ENCODE results near the gene DNAJC7. TPM values are rescaled to one million over a fixed set of nuclear protein-coding genes. Genes with fewer than 3 reads are reported as not detected.

Gene DNAJC7
- total RNA-seq, 6 experiments from 2014 or later, result 32.7 to 40.3 (median 35.2) TPM

GRCh38 chr17:42019509-42020404 lies 2.5 kb upstream of the DNAJC7 start, which contains the start of gene NKIRAS2:
Gene NKIRAS2 (plus strand): TSS chr17:42020090. CDS start chr17:42021578, 1,488 bp downstream.
- Histone ChIP-seq H3K4me3 (peak within 1 kb of the TSS; percentile 78 to 98 (median 97)), H3K27ac (peak within 1 kb of the TSS; percentile 68 to 86 (median 78)), H3K9me3 (no peaks in the 10 kb centered on the region), H3K4me1 (peaks cover under 1 to 60% (median 18%) of the 10 kb centered on the region in 4 donors), H3K36me3 (peaks cover 0 to 8% (median 4%) of the 10 kb centered on the region in 4 donors), H3K27me3 (no peaks in the 10 kb centered on the region)
- WGBS (ENCODE audit: insufficient coverage, low coverage, low lambda C conversion rate, missing lambda C conversion rate), result 9% methylated on average over 21 of the region's 49 CpGs
- TF ChIP-seq POLR2A (IDR thresholded peaks at IDR 0.05) (peak; percentile 55), CTCF (IDR thresholded peaks at IDR 0.05) (peak; percentile 92 to 97 (median 94))
- peak; percentile 94 to 97 (median 96) for DNase-seq
- intact Hi-C loops (cut with DNase I), result loop anchor here (10.0 kb wide), 1 partner anchor 55 kb away; the partner anchor contains the start of gene CNP (in 2 of the 2)
- peak; percentile 75 to 83 (median 82) for ATAC-seq

GRCh38 chr17:42018988-42019387 lies 1.7 kb upstream of the DNAJC7 start:
- intact Hi-C loops (cut with DNase I), result no loop called here
- TF ChIP-seq CTCF (IDR thresholded peaks at IDR 0.05) (no peak), POLR2A (IDR thresholded peaks at IDR 0.05) (no peak)
- peaks cover 0 to 8% (median 4%) of the 10 kb centered on the region in 4 donors for H3K36me3 ChIP-seq
- H3K27me3 ChIP-seq, result no peaks in the 10 kb centered on the region
- WGBS (ENCODE audit: insufficient coverage, low coverage, low lambda C conversion rate, missing lambda C conversion rate), result 85% methylated on average over 4 of the region's 4 CpGs
- no peak overlapping the region for H3K27ac ChIP-seq
- no peaks in the 10 kb centered on the region for H3K9me3 ChIP-seq
- DNase-seq (no peak), ATAC-seq (no peak)
- peaks cover 0 to 55% (median 14%) of the 10 kb centered on the region in 4 donors for H3K4me1 ChIP-seq
- no peak overlapping the region for H3K4me3 ChIP-seq

- Histone ChIP-seq H3K4me3 (no peak overlapping the region), H3K27me3 (no peaks in the 10 kb centered on the region), H3K36me3 (peaks cover 0 to 8% (median 4%) of the 10 kb centered on the region in 4 donors), H3K9me3 (no peaks in the 10 kb centered on the region), H3K27ac (no peak overlapping the region), H3K4me1 (peaks cover 0 to 48% (median 10%) of the 10 kb centered on the region in 4 donors)
- no peak for TF ChIP-seq CTCF (IDR thresholded peaks at IDR 0.05)
- TF ChIP-seq POLR2A (IDR thresholded peaks at IDR 0.05), result no peak
- intact Hi-C loops (cut with DNase I), result no loop called here
- ATAC-seq (no peak), DNase-seq (no peak)
- WGBS (ENCODE audit: insufficient coverage, low coverage, low lambda C conversion rate, missing lambda C conversion rate), result no CpG with 5 or more reads among the region's 3 CpGs
These were observed 1.1 kb upstream of the DNAJC7 start for GRCh38 chr17:42018339-42018738.

GRCh38 chr17:42017866-42018200 lies 594 bp upstream of the DNAJC7 start:
- no peak for TF ChIP-seq CTCF (IDR thresholded peaks at IDR 0.05)
- peak overlapping the region; percentile 88 to 99 (median 99) for H3K4me3 ChIP-seq
- peak overlapping the region; percentile 85 to 93 (median 90) for H3K27ac ChIP-seq
- ATAC-seq (no peak), DNase-seq (no peak)
- no peaks in the 10 kb centered on the region for H3K9me3 ChIP-seq
- WGBS (ENCODE audit: insufficient coverage, low coverage, low lambda C conversion rate, missing lambda C conversion rate), result 6% methylated on average over 10 of the region's 11 CpGs
- peaks cover 0 to 8% (median 3%) of the 10 kb centered on the region in 4 donors for H3K36me3 ChIP-seq
- intact Hi-C loops (cut with DNase I), result no loop called here
- H3K27me3 ChIP-seq, result no peaks in the 10 kb centered on the region
- peaks cover 0 to 43% (median 8%) of the 10 kb centered on the region in 4 donors for H3K4me1 ChIP-seq

Data from right lobe of liver (tissue), 6 donors.